Ectodermal cell (in vitro differentiated cells): ENCODE measurements around the gene MTHFSD.

Experiments used
- H3K27ac ChIP-seq: 2 replicates; pipeline ENCODE4 v1.7.0; 2013; ENCODE audit warnings: mild to moderate bottlenecking, low read depth, low read length; ENCODE audit not compliant: insufficient read depth, poor library complexity, severe bottlenecking
- H3K27me3 ChIP-seq: 2 replicates; pipeline ENCODE4 v1.7.0; 2013; ENCODE audit warnings: mild to moderate bottlenecking, low read length; ENCODE audit not compliant: insufficient read depth, control insufficient read depth, poor library complexity, severe bottlenecking
- H3K36me3 ChIP-seq: one replicate; pipeline ENCODE4 v1.7.0; 2013; ENCODE audit warnings: low read length; ENCODE audit not compliant: control insufficient read depth, insufficient read depth
- H3K4me1 ChIP-seq: one replicate; pipeline ENCODE4 v1.7.0; 2013; ENCODE audit warnings: low read length; ENCODE audit not compliant: control insufficient read depth, insufficient read depth
- H3K4me3 ChIP-seq: 2 replicates; pipeline ENCODE4 v1.7.0; 2013; ENCODE audit warnings: low read depth, low read length, control low read depth; ENCODE audit not compliant: insufficient read depth
- H3K9me3 ChIP-seq: 2 replicates; pipeline ENCODE4 v1.7.0; 2013; ENCODE audit warnings: mild to moderate bottlenecking, low read length, moderate library complexity; ENCODE audit not compliant: control insufficient read depth
- WGBS, 2 experiments: methylation state at CpG; one replicate each; pipeline ENCODE4 v1.1.7; 2013; ENCODE audit warnings: missing lambda C conversion rate in 2 of 2; 5-methylcytosine and 5-hydroxymethylcytosine counted together

MTHFSD gene

GRCh38 chr16:86547286-86547685, 7.7 kb downstream of the MTHFSD start:
- H3K4me3 ChIP-seq: no peak overlapping the region
- no peaks in the 10 kb centered on the region for H3K4me1 ChIP-seq
- H3K36me3 ChIP-seq: peaks cover 9% of the 10 kb centered on the region
- no peaks in the 10 kb centered on the region for H3K9me3 ChIP-seq
- no peaks in the 10 kb centered on the region for H3K27me3 ChIP-seq
- 95 to 96% methylated on average over 11 of the region's 11 CpGs for WGBS, 2 experiments
- H3K27ac ChIP-seq: no peak overlapping the region

GRCh38 chr16:86546638-86547013, 8.4 kb downstream of the MTHFSD start:
- Histone ChIP-seq H3K27me3 (no peaks in the 10 kb centered on the region), H3K36me3 (peaks cover 14% of the 10 kb centered on the region), H3K4me1 (no peaks in the 10 kb centered on the region), H3K27ac (no peak overlapping the region), H3K4me3 (no peak overlapping the region), H3K9me3 (no peaks in the 10 kb centered on the region)
- 94 to 95% methylated on average over 8 of the region's 8 CpGs for WGBS, 2 experiments

- 94% methylated on average over 19 of the region's 19 CpGs for WGBS, 2 experiments
- H3K4me1 ChIP-seq: no peaks in the 10 kb centered on the region
- no peaks in the 10 kb centered on the region for H3K27me3 ChIP-seq
- no peak overlapping the region for H3K27ac ChIP-seq
- no peak overlapping the region for H3K4me3 ChIP-seq
- H3K9me3 ChIP-seq: no peaks in the 10 kb centered on the region
- H3K36me3 ChIP-seq: peaks cover 17% of the 10 kb centered on the region
Observed at GRCh38 chr16:86545954-86546637, 8.9 kb downstream of the MTHFSD start.

GRCh38 chr16:86545481-86545880, 9.6 kb downstream of the MTHFSD start:
- Histone ChIP-seq H3K36me3 (peaks cover 19% of the 10 kb centered on the region), H3K27me3 (no peaks in the 10 kb centered on the region), H3K9me3 (no peaks in the 10 kb centered on the region), H3K27ac (no peak overlapping the region), H3K4me1 (no peaks in the 10 kb centered on the region), H3K4me3 (no peak overlapping the region)
- 77 to 79% methylated on average over 12 of the region's 12 CpGs for WGBS, 2 experiments

- no peak overlapping the region for H3K27ac ChIP-seq
- no peaks in the 10 kb centered on the region for H3K9me3 ChIP-seq
- no peaks in the 10 kb centered on the region for H3K27me3 ChIP-seq
- H3K4me1 ChIP-seq: no peaks in the 10 kb centered on the region
- WGBS, 2 experiments: 92 to 93% methylated on average over 21 of the region's 21 CpGs
- peaks cover 21% of the 10 kb centered on the region for H3K36me3 ChIP-seq
- no peak overlapping the region for H3K4me3 ChIP-seq
Observed at GRCh38 chr16:86542756-86543750, 12.0 kb downstream of the MTHFSD start.

GRCh38 chr16:86541560-86541959, 13.5 kb downstream of the MTHFSD start:
- no peak overlapping the region for H3K27ac ChIP-seq
- no peak overlapping the region for H3K4me3 ChIP-seq
- no peaks in the 10 kb centered on the region for H3K27me3 ChIP-seq
- H3K4me1 ChIP-seq: no peaks in the 10 kb centered on the region
- H3K36me3 ChIP-seq: peaks cover 15% of the 10 kb centered on the region
- no peaks in the 10 kb centered on the region for H3K9me3 ChIP-seq
- 95 to 96% methylated on average over 11 of the region's 11 CpGs for WGBS, 2 experiments

- no peaks in the 10 kb centered on the region for H3K27me3 ChIP-seq
- no peak overlapping the region for H3K27ac ChIP-seq
- no peak overlapping the region for H3K4me3 ChIP-seq
- peaks cover 2% of the 10 kb centered on the region for H3K4me1 ChIP-seq
- no peaks in the 10 kb centered on the region for H3K9me3 ChIP-seq
- peaks cover 15% of the 10 kb centered on the region for H3K36me3 ChIP-seq
- WGBS, 2 experiments: 91 to 93% methylated on average over 6 of the region's 6 CpGs
Observed at GRCh38 chr16:86540894-86541293, 14.1 kb downstream of the MTHFSD start.

- H3K9me3 ChIP-seq: no peaks in the 10 kb centered on the region
- 95 to 96% methylated on average over 17 of the region's 17 CpGs for WGBS, 2 experiments
Observed at GRCh38 chr16:86538196-86538780, 16.7 kb downstream of the MTHFSD start.

GRCh38 chr16:86537486-86537885, 17.5 kb downstream of the MTHFSD start:
- 94 to 96% methylated on average over 4 of the region's 4 CpGs for WGBS, 2 experiments
- Histone ChIP-seq H3K4me3 (no peak overlapping the region), H3K4me1 (peaks cover 9% of the 10 kb centered on the region), H3K27me3 (no peaks in the 10 kb centered on the region), H3K36me3 (peaks cover 15% of the 10 kb centered on the region), H3K9me3 (no peaks in the 10 kb centered on the region), H3K27ac (no peak overlapping the region)

More at GRCh38 chr16:86538196-86538780, 16.7 kb downstream of the MTHFSD start:
- H3K36me3 ChIP-seq: peaks cover 15% of the 10 kb centered on the region
- H3K27ac ChIP-seq: no peak overlapping the region
- H3K4me3 ChIP-seq: no peak overlapping the region
- H3K4me1 ChIP-seq: peaks cover 9% of the 10 kb centered on the region
- no peaks in the 10 kb centered on the region for H3K27me3 ChIP-seq

GRCh38 chr16:86536621-86537020, 18.4 kb downstream of the MTHFSD start:
- Histone ChIP-seq H3K4me3 (no peak overlapping the region), H3K9me3 (no peaks in the 10 kb centered on the region), H3K27ac (no peak overlapping the region), H3K4me1 (peaks cover 9% of the 10 kb centered on the region), H3K27me3 (no peaks in the 10 kb centered on the region), H3K36me3 (peaks cover 11% of the 10 kb centered on the region)
- 94 to 96% methylated on average over 17 of the region's 17 CpGs for WGBS, 2 experiments
